Stimulated activated naive CD4-positive, alpha-beta T cell (primary cell): ENCODE data around the gene AHR.
"Not testable (repeated sequence)": the region's sequence is repeated elsewhere in the genome, so short reads cannot be mapped to it uniquely, and the experiment has no call there.

Experiments used
- DNase-seq, 6 experiments: peaks; one replicate each; lab custom pipeline; 2025; lab: John Stamatoyannopoulos, UW

Gene AHR

DNA sequence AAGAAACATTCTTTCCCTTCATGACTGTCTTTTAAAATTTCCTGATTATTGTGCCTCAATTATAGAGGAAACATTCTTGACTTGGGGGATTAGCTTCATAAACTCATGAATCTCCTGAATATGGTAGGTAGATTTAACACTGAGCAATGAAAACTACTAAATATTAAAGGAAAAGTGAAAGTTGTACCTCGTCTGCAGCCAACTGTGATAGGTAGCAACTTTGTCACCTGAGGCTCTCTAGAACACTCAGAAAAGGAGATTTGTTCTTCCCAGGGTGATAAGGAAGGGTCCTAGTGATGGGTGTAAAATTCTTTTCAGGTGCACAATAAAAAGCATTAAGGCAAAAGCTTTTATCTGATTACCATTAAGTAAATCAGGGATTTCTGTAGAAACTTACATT, 78.1 kb downstream of the AHR start:
- DNase-seq: no peak

- no peak for DNase-seq
These were observed 82.5 kb downstream of the AHR start for GRCh38 chr7:17380736-17381662.

DNA sequence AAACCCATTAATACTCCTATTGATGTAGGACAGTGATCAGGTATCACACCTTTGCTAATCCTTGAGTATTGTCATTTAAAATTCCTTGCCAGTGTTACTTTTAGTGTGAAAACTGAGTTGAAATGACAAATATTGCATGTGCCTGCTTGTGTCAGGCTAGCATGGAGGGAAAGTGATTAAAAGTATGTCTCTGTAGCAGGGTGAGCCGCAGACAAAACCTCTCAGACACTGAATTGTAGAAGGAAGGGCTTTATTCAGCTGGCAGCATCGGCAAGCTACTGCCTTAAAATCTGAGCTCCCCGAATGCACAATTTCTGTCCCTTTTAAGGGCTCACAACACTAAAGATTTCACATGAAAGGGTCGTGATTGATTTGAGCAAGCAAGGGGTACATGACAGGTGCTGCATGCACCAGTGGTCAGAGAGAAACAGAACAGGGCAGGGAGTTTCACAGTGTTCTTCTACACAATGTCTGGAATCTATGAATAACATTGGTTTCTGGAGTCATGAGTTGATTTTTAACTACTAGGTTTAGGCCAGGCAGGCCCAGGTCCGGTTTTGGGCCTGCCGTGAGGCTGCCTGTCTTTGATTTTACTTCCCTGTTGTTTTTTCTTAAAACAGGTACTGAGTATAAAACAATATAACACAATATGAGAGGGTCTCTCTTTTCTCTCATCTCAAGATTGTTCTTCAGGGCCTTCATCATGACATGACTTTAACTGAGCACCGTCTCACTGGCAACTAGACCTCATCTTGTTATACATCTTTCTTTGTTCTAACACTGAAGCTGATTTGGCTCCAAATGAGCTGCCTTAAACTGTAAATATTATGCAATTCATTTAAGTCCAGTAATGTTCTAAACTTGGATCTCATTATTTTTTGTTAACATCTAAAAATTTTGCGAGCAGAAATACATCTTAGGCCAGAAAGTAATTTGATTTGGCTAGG, 84.2 kb downstream of the AHR start:
- DNase-seq: not testable (repeated sequence)

GRCh38 chr7:17384400-17384799, 85.9 kb downstream of the AHR start:
- DNase-seq: no peak

- no peak for DNase-seq
These were observed 87.2 kb downstream of the AHR start for GRCh38 chr7:17385612-17386011.

- DNase-seq: no peak
These were observed 91.9 kb downstream of the AHR start for GRCh38 chr7:17390392-17390791.

GRCh38 chr7:17391366-17391765, 92.9 kb downstream of the AHR start:
- no peak for DNase-seq

DNA sequence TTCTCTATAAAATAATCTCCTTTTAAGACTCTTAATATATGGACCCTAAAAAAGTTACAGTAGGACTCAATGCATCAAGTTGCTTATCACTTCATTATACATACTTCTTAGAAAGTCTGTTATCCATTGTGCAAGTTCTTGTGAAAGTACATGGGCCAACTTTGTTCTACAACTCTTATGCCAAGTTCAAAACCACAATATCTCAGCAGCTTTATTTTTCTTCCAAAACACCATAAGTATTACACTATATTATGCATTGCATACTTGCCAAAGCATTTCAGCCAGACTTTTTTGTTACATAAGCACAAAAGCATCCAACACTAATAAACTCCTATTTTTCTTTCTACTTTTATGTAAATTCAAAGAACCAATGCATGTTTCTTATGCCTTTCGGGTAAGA, 94.4 kb downstream of the AHR start:
- DNase-seq: no peak

DNA sequence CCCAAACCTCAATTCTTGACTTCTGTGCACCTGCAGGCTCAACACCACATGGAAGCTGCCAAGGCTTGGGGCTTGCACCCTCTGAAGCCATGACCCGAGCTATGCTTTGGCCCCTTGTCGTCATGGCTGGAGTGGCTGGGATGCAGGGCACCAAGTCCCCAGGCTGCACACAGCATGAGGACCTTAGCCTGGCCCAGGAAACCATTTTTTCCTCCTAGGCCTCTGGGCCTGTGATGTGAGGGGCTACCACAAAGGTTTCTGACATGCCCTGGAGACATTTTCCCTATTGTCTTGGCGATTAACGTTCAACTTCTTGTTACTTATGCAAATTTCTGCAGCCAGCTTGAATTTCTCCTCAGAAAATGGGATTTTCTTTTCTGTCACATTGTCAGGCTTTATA, 96.1 kb downstream of the AHR start:
- not testable (repeated sequence) for DNase-seq
